Smooth muscle cell (in vitro differentiated cells): ENCODE results near the gene RTN3. TPM values are rescaled to one million over a fixed set of nuclear protein-coding genes. Genes with fewer than 3 reads are reported as not detected.

Experiments
- DNase-seq: peaks from one replicate; lab custom pipeline; 2025; ENCODE audit not compliant: unreplicated experiment; lab: John Stamatoyannopoulos, UW
- H2AFZ ChIP-seq: fragments of 200-600 bp; sonication (generic); 2 replicates; pipeline ENCODE4 v1.6.0; 2016; ENCODE audit warnings: antibody characterized with exemption, low read depth, mild to moderate bottlenecking
- H3F3A ChIP-seq: fragments of 200-600 bp; sonication (generic); 2 replicates; pipeline ENCODE4 v1.6.0; 2017; ENCODE audit warnings: antibody characterized with exemption, low read depth
- H3K27ac ChIP-seq: fragments of 200-600 bp; sonication (generic); 2 replicates; pipeline ENCODE4 v1.5.1; 2016; ENCODE audit warnings: low read depth, mild to moderate bottlenecking
- H3K27me3 ChIP-seq: fragments of 200-600 bp; sonication (generic); 2 replicates; pipeline ENCODE4 v1.6.1; 2016; ENCODE audit warnings: low read depth, mild to moderate bottlenecking
- H3K36me3 ChIP-seq: fragments of 200-600 bp; sonication (generic); 2 replicates; pipeline ENCODE4 v1.5.1; 2016; ENCODE audit warnings: low read depth
- H3K4me1 ChIP-seq: fragments of 200-600 bp; sonication (generic); 2 replicates; pipeline ENCODE4 v1.5.1; 2016; ENCODE audit warnings: low read depth
- H3K4me2 ChIP-seq: fragments of 200-600 bp; sonication (generic); 2 replicates; pipeline ENCODE4 v1.6.0; 2016; ENCODE audit warnings: mild to moderate bottlenecking
- H3K4me3 ChIP-seq: fragments of 200-600 bp; sonication (generic); 2 replicates; pipeline ENCODE4 v1.5.1; 2016; ENCODE audit warnings: mild to moderate bottlenecking
- H3K79me2 ChIP-seq: fragments of 200-600 bp; sonication (generic); 2 replicates; pipeline ENCODE4 v1.6.0; 2016; ENCODE audit warnings: low read depth, mild to moderate bottlenecking
- H3K9ac ChIP-seq: fragments of 200-600 bp; sonication (generic); 2 replicates; pipeline ENCODE4 v1.6.0; 2016; ENCODE audit warnings: low read depth
- H3K9me3 ChIP-seq: fragments of 200-600 bp; sonication (generic); replicated peaks from 2 replicates; pipeline ENCODE4 v1.5.1; 2016; ENCODE audit warnings: low read depth
- H4K20me1 ChIP-seq: fragments of 200-600 bp; sonication (generic); 2 replicates; pipeline ENCODE4 v1.6.0; 2016; ENCODE audit warnings: low read depth
- WGBS: methylation state at CpG from one replicate; pipeline ENCODE4 v1.1.7; 2016; ENCODE audit warnings: low lambda C conversion rate; 5-methylcytosine and 5-hydroxymethylcytosine counted together
- polyA plus RNA-seq: library from polyadenylated mRNA; unstranded; fragments of >200 nt; fragmentation: Nextera tagmentation; extraction: Ambion mirVana; gene quantifications from 2 replicates; pipeline ENCODE4 v1.2.1, GENCODE V29; 2016
- total RNA-seq: library from RNA; depleted of rRNA; stranded (reverse); fragments of >200 nt; gene quantifications from 2 replicates; pipeline ENCODE4 v1.2.3, GENCODE V29; 2014
- TF ChIP-seq, protein P1 (sequence below): fragments of 200-600 bp; sonication (generic); IDR thresholded peaks from 2 replicates; pipeline ENCODE4 v1.5.1; 2017; ENCODE audit warnings: borderline replicate concordance, mild to moderate bottlenecking, antibody characterized with exemption; ENCODE audit not compliant: insufficient read depth, poor library complexity, severe bottlenecking

Gene RTN3
- total and polyA plus RNA-seq, 2 experiments from 2014 or later = 43.5 to 64.9 TPM

GRCh38 chr11:63767565-63768236, 86.4 kb downstream of the RTN3 start:
- DNase-seq = no peak
- Histone ChIP-seq H3K36me3 (no peaks in the 10 kb centered on the region), H3K9ac (peak overlapping the region; percentile 74), H3K4me3 (peak overlapping the region; percentile 89), H3K27ac (peak overlapping the region; percentile 6), H3K27me3 (no peaks in the 10 kb centered on the region), H3K9me3 (no peaks in the 10 kb centered on the region), H3F3A (peaks cover 22% of the 10 kb centered on the region), H3K79me2 (peaks cover 35% of the 10 kb centered on the region), H4K20me1 (peaks cover 53% of the 10 kb centered on the region), H2AFZ (no peak overlapping the region), H3K4me1 (peaks cover 35% of the 10 kb centered on the region), H3K4me2 (peak overlapping the region; percentile 100)
- TF ChIP-seq, protein P1, sequence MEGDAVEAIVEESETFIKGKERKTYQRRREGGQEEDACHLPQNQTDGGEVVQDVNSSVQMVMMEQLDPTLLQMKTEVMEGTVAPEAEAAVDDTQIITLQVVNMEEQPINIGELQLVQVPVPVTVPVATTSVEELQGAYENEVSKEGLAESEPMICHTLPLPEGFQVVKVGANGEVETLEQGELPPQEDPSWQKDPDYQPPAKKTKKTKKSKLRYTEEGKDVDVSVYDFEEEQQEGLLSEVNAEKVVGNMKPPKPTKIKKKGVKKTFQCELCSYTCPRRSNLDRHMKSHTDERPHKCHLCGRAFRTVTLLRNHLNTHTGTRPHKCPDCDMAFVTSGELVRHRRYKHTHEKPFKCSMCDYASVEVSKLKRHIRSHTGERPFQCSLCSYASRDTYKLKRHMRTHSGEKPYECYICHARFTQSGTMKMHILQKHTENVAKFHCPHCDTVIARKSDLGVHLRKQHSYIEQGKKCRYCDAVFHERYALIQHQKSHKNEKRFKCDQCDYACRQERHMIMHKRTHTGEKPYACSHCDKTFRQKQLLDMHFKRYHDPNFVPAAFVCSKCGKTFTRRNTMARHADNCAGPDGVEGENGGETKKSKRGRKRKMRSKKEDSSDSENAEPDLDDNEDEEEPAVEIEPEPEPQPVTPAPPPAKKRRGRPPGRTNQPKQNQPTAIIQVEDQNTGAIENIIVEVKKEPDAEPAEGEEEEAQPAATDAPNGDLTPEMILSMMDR = no peak
- 2% methylated on average over 33 of the region's 34 CpGs for WGBS

- H3K4me3 ChIP-seq = peak within 1 kb of the TSS; percentile 89
- H3K9me3 ChIP-seq = no peaks in the 10 kb centered on the region
- H3K4me1 ChIP-seq = peaks cover 28% of the 10 kb centered on the region
- no peaks in the 10 kb centered on the region for H3K27me3 ChIP-seq
- H3K4me2 ChIP-seq = peak within 1 kb of the TSS; percentile 100
- peak within 1 kb of the TSS; percentile 6 for H3K27ac ChIP-seq
- H2AFZ ChIP-seq = peak within 1 kb of the TSS; percentile 36
- H3K36me3 ChIP-seq = no peaks in the 10 kb centered on the region
- peak; percentile 49 for DNase-seq
- H3F3A ChIP-seq = peaks cover 20% of the 10 kb centered on the region
- TF ChIP-seq, protein P1 = peak; percentile 70
- peak within 1 kb of the TSS; percentile 74 for H3K9ac ChIP-seq
- peaks cover 29% of the 10 kb centered on the region for H3K79me2 ChIP-seq
- 0% methylated on average over 23 of the region's 113 CpGs for WGBS
- peaks cover 46% of the 10 kb centered on the region for H4K20me1 ChIP-seq
Observed at GRCh38 chr11:63768237-63769041, 87.1 kb downstream of the RTN3 start, which contains the start of gene ZFTA. Gene ZFTA (minus strand): TSS chr11:63768775. CDS start chr11:63768622, 153 bp downstream.

DNA sequence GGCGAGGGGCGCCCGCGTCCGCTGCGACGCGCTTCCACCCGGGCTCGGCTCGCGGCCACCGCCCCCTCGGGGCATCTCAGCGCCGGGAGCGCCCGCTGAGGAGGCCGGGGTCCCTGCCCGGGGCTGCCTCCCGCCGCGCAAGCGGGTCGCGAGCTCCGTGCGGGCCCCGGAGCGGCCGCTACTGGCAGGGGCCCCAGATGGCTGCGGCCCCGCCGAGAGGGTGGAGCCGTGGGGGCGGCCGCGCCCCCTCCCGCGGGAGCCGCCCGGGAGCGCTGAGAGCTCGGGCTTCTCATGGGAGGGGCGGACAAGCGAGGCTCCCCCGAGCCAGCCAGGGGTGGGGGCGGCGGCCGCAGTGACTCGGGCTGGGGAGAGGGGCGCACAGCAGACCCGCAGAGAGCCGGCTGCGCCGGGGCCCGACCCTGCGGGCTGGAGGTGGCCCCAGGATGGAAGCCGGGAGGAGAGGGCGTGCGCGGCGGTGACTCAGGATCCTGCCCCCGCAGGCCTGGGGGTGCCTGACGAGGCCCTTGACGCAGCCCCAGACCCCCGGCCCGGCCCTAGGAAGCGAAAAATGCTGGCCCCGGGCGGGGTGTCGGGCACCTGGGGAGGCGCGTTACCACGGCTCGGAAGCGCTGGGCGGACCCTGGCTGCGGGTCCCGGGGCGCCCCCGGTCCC, 87.9 kb downstream of the RTN3 start:
- no peaks in the 10 kb centered on the region for H3K27me3 ChIP-seq
- TF ChIP-seq, protein P1 = no peak
- H3K9ac ChIP-seq = peak overlapping the region; percentile 51
- H3K4me3 ChIP-seq = peak overlapping the region; percentile 89
- peak overlapping the region; percentile 36 for H2AFZ ChIP-seq
- H4K20me1 ChIP-seq = peaks cover 38% of the 10 kb centered on the region
- H3K36me3 ChIP-seq = no peaks in the 10 kb centered on the region
- DNase-seq = no peak
- WGBS = under 1% methylated on average over 39 of the region's 82 CpGs
- H3K27ac ChIP-seq = no peak overlapping the region
- peaks cover 15% of the 10 kb centered on the region for H3F3A ChIP-seq
- H3K79me2 ChIP-seq = peaks cover 24% of the 10 kb centered on the region
- peak overlapping the region; percentile 91 for H3K4me2 ChIP-seq
- H3K4me1 ChIP-seq = peaks cover 23% of the 10 kb centered on the region
- no peaks in the 10 kb centered on the region for H3K9me3 ChIP-seq
